GM21381 (cell line): ENCODE measurements around the gene NOTCH2.

Experiments used
- ATAC-seq: cut with Tn5 transposase; IDR thresholded peaks from one replicate; pipeline ENCODE4 v1.9.1; 2021; ENCODE audit warnings: mild to moderate bottlenecking, moderate library complexity; ENCODE audit not compliant: unreplicated experiment

NOTCH2 gene

DNA sequence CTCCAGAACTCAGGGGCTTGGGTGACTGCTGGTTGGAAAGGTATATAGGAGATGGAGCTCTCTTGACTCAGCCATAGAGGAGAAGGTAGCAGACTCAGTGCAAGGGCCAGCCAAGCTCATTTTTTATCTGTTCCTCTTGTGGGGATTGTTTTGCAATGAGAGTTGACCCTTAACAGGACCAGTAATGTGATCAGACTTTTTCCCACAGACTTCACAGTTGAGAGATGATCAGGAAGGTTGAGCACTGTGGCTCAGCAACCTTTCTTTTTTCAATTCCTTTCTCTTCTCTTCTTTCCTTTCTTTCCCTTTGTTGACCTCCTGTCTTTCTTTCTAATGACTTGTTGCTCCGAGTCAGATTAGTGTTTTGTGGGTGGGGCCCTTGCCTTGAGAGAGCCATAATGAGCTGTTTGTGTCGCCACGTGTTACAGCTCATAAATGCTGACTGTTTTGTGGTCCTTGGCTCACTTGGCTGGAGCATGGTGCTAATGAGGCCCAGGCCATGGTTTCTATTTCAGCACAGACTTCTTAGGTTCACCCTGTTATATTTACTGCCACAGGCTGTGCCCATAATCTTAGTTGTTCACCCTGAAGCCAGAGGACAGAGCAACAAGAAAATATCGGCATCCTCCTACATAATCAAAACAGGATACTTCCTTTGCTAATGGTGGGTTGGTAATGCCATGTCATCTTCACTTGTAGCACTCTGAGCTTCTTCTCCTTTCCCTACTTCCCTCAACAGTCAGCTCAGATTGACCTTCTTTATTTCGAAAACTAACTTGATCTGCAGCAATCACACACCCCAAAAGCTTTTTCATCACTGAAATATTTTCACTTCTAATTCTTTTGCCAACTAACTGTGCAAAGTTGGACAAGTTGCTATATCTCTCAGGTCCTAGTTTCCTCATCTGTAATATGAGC, 187.1 kb downstream of the NOTCH2 start:
- no peak for ATAC-seq

DNA sequence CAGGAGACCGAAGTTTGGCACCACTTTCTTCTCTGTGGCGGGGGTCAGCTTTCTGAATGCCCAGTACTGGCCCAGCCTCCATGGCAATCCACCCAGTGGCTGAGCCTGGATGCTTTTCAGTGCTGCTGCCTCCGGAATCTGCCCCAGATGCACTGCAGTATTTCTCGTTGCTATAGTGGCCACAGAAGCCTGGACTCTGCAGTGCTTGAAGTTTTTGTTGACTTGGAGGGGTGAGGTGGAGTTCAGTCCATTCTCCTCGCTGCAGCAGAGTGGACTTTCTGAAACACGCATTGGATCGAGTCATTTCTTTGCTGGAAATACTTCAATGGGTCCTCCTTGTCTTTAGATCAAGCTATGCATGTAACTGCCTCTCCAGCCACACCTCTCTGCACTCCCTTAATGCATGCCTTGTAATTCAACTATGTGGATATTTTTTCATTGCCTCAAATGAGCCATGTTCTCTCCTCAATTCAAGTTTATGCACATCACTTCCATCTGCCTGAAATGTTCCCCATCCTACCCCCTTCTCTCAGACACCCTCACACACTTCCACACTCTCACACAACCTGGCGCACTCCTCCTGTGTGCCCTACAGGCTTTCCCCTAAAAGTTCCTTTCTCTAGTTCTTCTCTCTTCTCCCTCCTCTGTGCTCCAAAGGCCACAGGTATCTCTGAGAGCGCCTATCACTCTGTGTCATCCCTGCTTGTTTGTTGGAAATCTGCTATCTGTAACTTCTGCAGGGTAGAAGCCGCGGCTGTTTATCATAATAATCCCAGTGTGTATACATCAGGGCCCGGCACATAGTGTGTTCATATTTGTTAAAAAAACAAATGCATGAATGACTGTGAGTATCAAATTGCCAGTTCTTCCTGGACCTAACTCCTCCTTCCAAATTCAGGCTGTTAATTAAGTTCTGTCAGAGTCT, 189.7 kb downstream of the NOTCH2 start:
- no peak for ATAC-seq

DNA sequence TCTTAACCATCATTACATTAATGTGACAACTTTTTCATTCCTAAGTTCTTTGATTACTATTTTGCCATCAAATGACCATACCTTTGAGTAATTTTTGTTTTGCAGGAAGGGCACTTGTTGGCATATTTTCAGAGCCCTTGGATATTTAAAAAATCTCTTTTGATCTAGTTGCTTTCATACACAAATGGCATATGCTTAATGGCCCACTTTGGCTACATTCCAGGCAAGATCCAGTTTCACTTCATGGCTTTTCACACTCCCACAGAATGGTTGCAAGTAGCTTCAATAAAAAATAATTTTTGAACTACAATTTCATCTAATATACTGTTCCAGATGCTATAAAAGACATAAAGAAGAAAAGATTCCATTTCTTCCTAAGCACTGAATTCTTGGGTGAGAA, 191.3 kb downstream of the NOTCH2 start:
- ATAC-seq: no peak

DNA sequence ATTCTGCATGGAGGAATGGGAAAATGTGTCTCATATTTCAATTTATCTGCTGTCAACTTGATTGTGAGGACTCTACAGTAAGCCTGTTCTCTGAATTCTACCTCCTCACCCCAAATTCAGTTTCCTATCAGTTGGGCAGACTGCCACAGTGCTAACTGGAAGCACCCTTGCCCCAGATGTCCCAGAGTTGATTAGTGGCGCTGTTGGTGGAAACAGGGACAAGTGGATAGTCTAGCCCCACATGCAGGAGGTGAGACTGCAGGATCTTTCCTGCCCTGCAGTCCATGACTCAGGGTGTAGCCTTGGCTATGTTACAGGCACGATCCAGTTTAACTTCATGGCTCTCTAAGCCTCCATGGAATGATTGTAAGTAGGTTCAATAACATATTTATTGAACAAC, 195.3 kb downstream of the NOTCH2 start:
- ATAC-seq: no peak

DNA sequence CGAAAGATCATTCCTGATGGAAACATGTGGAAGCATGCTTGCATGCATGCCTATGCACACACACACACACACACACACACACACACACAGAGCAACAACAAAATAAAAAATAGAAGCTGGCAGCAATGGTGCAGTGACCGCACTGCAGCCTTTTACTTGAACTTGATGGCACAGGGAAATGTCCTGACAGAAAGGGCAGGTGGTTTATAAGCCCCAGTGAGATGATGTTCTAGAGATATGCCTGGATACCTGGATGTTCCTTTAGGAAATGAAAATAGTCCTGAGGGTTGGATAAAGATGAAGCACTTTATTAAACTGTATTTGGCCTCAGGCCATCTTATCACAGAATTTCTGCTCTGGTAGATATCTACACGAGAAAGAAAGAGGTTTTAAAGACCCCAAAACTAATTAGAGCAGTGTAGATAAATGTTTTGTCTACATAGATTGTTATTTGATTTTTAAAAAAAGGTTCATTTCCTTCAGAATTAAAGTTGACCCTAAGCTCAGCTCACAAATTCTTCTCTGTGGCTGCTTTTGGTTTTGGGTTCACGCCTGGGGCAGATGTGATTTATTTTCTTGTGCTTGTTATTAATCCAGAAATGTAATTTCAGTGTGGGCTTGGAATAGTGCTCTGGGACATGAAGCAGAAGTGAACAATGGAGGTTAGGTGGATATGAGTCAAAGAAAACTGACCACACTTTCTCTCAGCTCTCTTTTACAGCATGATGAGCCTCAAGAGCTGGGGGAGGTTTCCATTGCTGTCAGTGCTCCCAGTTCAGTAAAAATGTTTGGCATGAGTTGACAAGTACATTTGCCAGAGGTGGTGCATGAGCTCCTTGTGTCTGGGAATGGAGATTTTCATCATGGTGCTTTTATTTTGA, 196.1 kb downstream of the NOTCH2 start:
- no peak for ATAC-seq

DNA sequence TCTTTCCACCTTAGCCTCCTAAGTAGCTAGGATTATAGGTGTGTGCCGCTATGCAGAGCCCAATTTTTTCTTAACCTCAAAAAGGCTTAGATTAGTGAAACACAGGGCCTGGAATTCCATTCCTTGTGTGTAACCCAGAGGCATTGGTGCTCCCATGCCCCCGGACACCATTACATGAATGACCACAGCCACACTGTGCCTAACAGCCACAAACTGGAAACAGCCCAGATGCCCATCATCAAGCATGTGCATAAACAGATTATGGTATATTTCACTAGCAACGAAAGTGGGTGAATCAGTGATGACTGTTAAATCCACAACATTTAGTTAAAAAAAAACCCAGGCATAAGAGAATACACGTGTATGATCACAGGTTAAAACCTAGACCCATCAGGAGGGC, 197.6 kb downstream of the NOTCH2 start:
- ATAC-seq: no peak

DNA sequence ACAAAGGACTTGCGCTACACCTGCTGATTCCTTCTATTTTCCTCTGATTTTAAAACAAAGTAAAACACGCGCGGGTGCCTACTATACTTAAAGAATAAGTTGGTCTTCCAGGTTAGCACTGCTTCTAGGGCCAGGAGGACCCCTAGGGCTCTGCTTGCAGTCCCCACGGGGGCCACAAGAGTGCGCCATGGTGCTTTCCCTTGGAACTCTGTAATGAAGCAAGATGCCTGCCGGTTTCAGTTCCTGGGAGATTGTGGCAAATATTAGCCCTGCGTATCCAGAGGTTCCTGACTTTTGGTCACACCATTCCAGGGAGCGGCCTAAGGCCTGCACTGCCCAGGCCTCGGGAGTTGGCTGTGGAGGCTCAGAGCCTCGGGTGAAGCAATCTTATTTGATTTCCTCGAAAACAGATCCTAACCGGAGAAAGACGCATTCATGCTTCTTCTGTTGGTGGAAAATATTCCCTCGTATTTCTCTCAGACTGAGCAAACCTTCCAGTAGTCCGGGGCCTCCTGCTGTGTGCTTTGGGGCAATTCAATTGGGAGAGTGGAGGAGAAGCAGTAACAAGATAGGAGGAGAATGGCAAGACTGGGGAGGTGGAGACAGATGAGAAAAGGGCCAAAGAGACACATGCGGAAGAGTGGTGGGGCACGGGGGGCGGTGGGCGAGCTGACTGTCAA, 198.4 kb downstream of the NOTCH2 start:
- ATAC-seq: no peak

DNA sequence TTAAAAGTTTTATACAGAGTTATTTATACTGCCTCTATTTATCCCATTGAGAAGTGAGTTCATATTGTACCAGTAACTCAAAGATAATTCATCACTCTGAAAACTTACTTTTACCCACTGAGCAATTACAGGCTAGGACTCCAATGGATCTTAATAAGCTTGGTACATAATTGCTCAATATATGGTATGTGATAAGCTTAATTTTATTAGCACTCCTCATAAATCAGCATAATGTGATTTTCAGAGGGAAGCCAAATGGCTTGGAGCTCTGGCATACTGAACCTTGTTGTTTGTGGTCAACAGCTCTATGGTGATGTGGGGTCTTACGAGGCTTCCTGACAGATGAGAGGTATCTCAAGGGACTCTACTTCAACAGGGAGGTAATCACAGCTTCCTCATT, 199.5 kb downstream of the NOTCH2 start:
- ATAC-seq: no peak

DNA sequence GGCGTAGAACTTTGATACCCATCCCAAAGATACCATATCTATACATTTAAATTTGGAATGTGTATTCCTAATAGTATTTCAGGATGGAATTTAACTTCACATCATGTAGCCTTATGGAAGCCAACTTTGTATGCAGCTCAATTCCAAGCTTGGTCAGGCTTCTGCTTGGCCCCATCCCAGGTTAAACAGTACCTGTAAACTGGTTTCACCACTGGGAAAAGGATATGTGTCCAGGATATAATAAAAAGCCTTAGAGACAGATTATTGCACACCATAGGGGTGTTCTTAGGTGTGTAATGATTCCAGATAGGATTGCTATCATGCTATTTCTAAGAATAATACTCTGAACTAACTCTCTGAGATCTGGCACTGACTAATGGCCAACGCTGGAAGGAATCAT, 201.3 kb downstream of the NOTCH2 start:
- no peak for ATAC-seq

DNA sequence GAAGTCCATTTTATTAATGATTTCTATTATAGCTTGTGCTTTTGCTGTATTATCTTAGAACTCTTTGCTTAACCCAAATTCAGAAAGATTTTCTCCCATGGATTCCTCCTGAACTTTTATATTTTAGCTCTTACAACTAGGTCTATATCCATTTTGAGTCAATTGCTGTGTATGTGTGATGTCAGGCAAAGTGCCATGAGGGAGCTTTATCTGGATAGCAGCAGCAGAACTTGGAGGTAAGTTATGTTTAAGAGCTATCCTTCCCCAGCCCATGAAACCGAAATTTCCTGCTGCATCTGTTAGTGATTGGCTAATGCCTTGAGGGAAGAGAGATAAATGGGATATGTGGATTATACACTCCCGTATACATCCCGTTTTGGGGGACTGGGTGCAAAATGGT, 203.0 kb downstream of the NOTCH2 start:
- no peak for ATAC-seq

DNA sequence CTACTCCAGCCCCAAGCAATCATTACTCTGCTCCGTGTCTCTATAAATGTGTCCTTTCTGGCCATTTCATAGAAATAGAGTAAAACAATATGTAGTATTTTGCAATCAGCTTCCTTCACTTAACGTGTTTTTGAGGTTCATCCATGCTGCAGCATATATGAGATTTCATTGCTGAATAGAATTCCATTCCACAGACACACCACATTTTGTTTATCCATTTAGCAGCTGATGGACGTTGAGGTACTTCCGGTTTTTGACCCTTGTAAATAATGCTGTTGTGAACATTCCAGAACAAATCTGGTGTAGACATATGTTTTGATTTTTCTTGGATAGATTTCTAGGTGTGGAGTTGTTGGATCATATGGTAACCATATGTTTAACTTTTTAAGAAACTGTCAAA, 203.8 kb downstream of the NOTCH2 start:
- ATAC-seq: no peak

DNA sequence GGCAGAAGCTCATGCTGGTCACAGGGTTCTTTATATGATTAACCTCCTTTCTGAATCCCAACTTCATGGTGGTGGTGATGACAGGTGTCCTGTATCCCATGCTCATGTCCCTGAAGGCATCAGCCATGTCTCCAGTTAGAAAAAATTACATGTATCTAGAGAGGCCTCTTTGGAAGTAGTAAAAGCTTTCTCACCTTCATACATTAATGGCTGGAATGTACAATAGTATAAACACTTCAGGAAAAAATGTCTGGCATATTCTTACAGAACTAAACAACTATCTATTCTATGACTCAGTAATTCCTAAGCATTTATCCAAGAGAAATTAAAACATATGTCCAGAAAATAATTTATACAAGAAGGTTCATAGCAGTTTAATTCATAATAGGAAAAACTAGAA, 207.2 kb downstream of the NOTCH2 start:
- no peak for ATAC-seq
